ENCODE data around the gene COX6A1. TPM values are rescaled to one million over a fixed set of nuclear protein-coding genes. Genes with fewer than 3 reads are reported as not detected.

The COX6A1 gene
- total RNA-seq, 1 donor from 2014 or later = 255 TPM

DNA sequence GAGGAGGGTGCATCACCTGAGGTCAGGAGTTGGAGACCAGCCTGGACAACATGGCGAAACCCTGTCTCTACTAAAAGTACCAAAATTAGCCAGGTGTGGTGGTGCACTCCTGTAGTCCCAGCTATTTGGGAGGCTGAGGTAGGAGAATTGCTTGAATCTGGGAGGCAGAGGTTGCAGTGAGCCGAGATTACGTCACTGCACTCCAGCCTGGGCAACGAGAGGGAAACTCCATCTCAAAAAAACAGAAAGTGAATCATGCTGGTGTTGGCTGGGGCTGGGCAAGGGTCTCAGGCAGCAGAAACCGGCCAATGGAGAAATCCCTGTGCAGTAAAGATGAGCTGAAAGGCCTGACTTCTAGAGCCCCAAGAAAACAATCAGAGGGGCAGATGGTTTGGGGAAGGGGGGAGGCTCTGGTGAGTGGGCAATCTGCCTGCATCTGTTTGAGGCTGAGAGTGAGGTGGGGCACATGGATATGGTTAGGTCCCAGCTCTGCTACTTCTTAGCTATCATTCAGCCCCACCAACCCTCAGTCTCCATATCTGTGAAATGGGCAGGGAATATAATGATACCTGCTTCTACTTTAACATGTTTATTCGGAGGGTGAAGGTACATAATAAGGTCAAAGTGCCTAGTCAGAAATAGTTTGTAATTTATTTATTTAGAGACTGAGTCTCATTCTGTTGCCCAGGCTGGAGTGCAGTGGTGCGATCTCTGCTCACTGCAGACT, 21.3 kb upstream of the COX6A1 start:
- TF ChIP-seq, protein P1, sequence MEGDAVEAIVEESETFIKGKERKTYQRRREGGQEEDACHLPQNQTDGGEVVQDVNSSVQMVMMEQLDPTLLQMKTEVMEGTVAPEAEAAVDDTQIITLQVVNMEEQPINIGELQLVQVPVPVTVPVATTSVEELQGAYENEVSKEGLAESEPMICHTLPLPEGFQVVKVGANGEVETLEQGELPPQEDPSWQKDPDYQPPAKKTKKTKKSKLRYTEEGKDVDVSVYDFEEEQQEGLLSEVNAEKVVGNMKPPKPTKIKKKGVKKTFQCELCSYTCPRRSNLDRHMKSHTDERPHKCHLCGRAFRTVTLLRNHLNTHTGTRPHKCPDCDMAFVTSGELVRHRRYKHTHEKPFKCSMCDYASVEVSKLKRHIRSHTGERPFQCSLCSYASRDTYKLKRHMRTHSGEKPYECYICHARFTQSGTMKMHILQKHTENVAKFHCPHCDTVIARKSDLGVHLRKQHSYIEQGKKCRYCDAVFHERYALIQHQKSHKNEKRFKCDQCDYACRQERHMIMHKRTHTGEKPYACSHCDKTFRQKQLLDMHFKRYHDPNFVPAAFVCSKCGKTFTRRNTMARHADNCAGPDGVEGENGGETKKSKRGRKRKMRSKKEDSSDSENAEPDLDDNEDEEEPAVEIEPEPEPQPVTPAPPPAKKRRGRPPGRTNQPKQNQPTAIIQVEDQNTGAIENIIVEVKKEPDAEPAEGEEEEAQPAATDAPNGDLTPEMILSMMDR (IDR thresholded peaks at IDR 0.05) = no peak
- Mint-ChIP-seq H3K27ac (no peak overlapping the region), H3K9me3 (no peaks in the 10 kb centered on the region), H3K4me1 (no peaks in the 10 kb centered on the region), H3K36me3 (ENCODE audit: low read depth) (no peaks in the 10 kb centered on the region), H3K4me3 (no peak overlapping the region), H3K27me3 (peaks cover 14% of the 10 kb centered on the region)
- DNase-seq = no peak
- ATAC-seq (ENCODE audit: low read depth) = no peak
- intact Hi-C loops (cut with micrococcal nuclease) = no loop called here
- ChIA-PET POLR2A (interaction anchor here (0.5 to 0.9 kb wide), 2 partner anchors 14 to 126 kb away, joined by 3 to 8 read pairs; no protein-coding TSS in a partner anchor), CTCF (no interaction called here)

DNA sequence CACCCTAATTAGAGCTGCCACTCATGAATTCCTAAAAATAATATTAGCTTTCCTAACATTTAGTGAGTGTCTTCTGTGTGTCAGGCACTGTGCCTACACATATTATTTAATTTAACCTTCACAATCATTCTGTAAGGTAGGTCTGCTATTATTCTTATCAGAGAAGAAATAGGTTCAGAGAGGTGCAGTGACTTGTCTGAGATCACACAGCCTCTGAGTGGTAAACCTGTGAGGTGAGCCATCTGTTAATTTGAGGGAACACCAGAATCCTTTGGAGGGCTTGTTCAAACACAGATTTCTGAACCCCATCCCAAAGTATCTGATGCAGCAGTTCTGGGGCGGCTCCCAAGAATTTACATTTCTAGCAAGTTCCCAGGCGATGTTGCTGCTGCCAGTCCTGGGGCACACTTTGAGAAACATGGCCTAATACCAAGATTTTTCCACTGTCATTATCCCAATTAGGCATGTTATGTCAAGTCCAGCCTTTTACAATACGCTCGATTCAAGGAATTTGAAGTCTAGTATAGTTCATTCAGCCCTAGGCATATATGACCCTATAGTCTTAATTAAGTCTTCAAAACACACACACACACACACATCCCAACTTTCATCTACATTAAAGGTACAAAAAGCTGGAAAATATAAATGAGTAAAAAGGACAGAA, 19.9 kb upstream of the COX6A1 start:
- ChIA-PET CTCF (no interaction called here), POLR2A (interaction anchor here (0.6 kb wide), 1 partner anchor 55 kb away, joined by 3 read pairs; no protein-coding TSS in a partner anchor)
- Mint-ChIP-seq H3K27ac (no peak overlapping the region), H3K27me3 (peaks cover 12% of the 10 kb centered on the region), H3K4me1 (no peaks in the 10 kb centered on the region), H3K36me3 (ENCODE audit: low read depth) (no peaks in the 10 kb centered on the region), H3K9me3 (no peaks in the 10 kb centered on the region), H3K4me3 (no peak overlapping the region)
- no peak for DNase-seq
- no peak for ATAC-seq (ENCODE audit: low read depth)
- TF ChIP-seq, protein P1 (IDR thresholded peaks at IDR 0.05) = no peak
- intact Hi-C loops (cut with micrococcal nuclease) = no loop called here

DNA sequence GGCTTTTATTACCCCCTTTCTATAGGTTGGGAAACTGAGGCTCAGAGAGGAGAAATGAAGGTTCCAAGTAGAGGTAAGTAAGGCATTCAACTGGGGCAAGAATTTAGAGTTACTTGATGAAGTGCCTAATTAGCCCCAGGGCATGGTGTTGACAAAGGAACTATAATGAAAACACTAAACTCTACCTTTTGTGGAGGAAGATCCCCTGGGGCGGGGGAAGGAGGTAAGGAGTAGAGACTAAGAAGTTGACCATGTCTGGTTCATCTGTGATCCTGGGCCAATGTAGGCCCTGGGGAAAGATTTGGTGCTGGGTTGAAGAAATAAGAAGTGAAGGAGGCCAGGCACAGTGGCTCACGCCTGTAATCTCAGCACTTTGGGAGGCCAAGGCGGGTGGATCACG, 16.2 kb upstream of the COX6A1 start:
- no peaks in the 10 kb centered on the region for H3K9me3 Mint-ChIP-seq
- TF ChIP-seq, protein P1 (IDR thresholded peaks at IDR 0.05) = no peak
- no peak overlapping the region for H3K4me3 Mint-ChIP-seq
- ChIA-PET POLR2A (no interaction called here), CTCF (no interaction called here)
- H3K27me3 Mint-ChIP-seq = peaks cover 2% of the 10 kb centered on the region
- intact Hi-C loops (cut with micrococcal nuclease) = no loop called here
- DNase-seq (no peak), ATAC-seq (ENCODE audit: low read depth) (no peak)
- no peak overlapping the region for H3K27ac Mint-ChIP-seq
- H3K36me3 Mint-ChIP-seq (ENCODE audit: low read depth) = no peaks in the 10 kb centered on the region
- no peaks in the 10 kb centered on the region for H3K4me1 Mint-ChIP-seq

DNA sequence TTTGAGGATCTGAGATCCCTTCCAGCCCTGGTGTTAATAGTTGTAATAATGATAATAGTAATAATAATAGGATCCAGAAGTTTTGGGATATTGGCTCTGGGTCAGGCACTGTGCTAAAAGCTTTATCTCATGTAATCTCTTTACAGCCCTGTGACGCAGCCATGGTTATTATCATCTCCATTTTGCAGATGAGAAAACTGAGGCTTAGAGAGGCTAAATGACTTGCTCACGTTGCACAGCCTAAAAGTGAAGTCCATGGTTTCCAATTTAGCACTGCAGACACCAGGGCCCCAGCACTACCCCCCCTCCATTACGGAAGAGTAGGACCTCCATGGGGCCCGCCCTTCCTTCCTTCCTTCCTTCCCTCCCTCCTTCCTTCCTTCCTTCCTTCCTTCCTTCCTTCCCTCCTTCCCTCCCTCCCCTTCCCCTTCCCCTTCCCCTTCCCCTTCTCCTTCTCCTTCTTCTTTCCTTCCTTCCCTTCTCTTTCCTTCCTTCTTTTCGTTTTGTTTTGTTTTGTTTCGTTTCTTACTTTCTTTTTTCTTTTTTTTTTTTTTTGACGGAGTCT, 14.9 kb upstream of the COX6A1 start:
- no peaks in the 10 kb centered on the region for H3K27me3 Mint-ChIP-seq
- no peaks in the 10 kb centered on the region for H3K9me3 Mint-ChIP-seq
- no peak for ATAC-seq (ENCODE audit: low read depth)
- intact Hi-C loops (cut with micrococcal nuclease) = no loop called here
- H3K36me3 Mint-ChIP-seq (ENCODE audit: low read depth) = no peaks in the 10 kb centered on the region
- H3K4me3 Mint-ChIP-seq = no peak overlapping the region
- ChIA-PET CTCF (no interaction called here), POLR2A (no interaction called here)
- DNase-seq = no peak
- H3K4me1 Mint-ChIP-seq = no peaks in the 10 kb centered on the region
- TF ChIP-seq, protein P1 (IDR thresholded peaks at IDR 0.05) = no peak
- H3K27ac Mint-ChIP-seq = no peak overlapping the region

DNA sequence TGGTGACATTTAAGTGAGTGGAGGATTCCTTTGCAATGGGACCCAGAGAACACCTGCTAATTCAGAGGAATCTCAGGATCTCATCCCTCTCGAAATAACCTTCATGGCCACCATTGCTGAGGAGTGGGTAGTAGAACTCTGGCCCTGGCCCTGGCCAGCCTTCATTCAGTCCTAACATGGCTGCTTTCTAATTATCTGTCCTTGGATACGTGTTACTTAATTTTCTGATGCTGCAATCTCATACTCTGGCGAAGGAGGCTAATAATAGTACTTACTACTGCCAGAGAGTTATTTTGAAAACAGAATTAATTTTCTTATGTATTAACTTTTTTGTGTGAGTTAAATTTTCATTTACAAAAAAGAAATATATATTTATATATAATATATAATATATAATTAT, 12.1 kb upstream of the COX6A1 start:
- ChIA-PET CTCF (no interaction called here), POLR2A (no interaction called here)
- intact Hi-C loops (cut with micrococcal nuclease) = no loop called here
- Mint-ChIP-seq H3K36me3 (ENCODE audit: low read depth) (no peaks in the 10 kb centered on the region), H3K4me1 (peaks cover 2% of the 10 kb centered on the region), H3K27me3 (peaks cover 8% of the 10 kb centered on the region), H3K9me3 (no peaks in the 10 kb centered on the region), H3K27ac (no peak overlapping the region), H3K4me3 (no peak overlapping the region)
- TF ChIP-seq, protein P1 (IDR thresholded peaks at IDR 0.05) = no peak
- ATAC-seq (ENCODE audit: low read depth) (no peak), DNase-seq (no peak)
